HG03097 (cell line): ENCODE data around the gene CD82.

Experiments used
- ATAC-seq: cut with Tn5 transposase; IDR thresholded peaks from one replicate; pipeline ENCODE4 v1.9.1; 2021; ENCODE audit not compliant: unreplicated experiment, low FRiP score

Gene CD82

DNA sequence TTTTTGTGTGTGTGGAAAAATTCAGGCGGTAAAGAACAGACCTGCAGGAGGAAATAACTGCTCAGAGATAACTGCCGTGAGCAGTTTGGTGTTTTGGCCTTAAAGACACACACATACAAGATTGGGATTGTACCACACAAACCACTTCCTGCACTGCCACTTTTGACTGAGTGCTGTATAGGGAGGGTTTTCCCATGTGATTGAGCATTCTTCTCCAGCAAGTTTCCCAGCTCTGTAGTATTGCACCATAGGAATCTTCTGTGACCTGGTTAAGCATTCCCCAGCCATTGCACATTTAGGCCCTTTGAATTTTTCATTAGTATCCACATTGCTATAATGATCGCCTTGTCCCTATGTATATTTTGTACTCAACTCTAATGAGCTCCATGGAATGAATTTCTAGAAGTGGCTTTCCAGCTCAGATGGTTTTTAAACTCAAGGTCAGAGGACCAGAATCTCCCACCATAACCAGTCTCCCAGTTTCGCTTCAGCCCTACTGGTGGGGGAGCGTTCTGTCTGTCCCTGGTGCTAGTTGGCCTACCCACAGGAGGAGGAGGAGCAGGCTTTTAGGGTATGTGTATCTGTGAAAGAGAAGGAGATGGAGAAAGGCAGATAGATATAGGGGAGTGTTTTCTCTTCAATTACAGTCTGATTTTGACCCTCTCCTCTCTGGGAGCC, 9.3 kb downstream of the CD82 start:
- ATAC-seq: no peak

DNA sequence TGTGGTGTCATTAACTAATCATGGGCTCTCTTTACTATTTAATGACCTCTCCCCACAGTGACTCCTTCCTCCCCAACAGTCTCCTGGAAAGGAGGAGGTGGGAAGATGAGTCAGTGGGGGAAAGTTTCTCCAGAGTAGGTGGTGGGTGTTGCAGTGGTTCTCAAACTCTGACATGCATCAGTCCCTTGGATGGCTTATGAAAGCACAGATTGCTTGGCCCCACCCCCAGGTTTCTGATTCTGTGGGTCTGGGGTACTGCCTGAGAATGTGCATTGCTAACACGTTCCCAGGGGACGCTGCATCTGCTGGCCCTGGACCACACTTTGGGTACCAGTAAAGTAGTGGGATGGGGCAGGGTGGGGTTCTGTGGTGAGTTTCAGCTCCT, 9.8 kb downstream of the CD82 start:
- no peak for ATAC-seq

DNA sequence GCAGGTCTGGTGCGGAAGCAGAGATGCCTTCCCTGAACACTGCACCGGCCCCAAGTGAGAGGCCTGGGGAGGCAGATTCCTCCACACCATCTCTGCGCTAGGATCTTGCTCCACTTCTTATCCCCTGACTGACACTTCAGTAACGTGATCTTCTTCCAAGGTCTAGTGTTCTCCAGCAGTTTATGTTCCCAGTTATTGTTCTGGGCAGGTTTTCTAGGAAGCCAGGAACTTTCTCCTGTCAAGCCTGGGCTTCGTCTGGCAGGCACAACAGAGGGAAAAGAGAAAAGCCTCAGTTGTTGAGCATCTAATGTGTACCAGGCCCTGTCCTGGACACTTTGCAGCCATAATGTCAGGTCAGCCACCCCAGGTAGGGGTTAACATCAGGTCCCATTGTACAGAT, 10.5 kb downstream of the CD82 start:
- no peak for ATAC-seq

- no peak for ATAC-seq
Observed at GRCh38 chr11:44576656-44577055, 11.2 kb downstream of the CD82 start.

GRCh38 chr11:44577231-44577830, 11.9 kb downstream of the CD82 start:
- no peak for ATAC-seq

DNA sequence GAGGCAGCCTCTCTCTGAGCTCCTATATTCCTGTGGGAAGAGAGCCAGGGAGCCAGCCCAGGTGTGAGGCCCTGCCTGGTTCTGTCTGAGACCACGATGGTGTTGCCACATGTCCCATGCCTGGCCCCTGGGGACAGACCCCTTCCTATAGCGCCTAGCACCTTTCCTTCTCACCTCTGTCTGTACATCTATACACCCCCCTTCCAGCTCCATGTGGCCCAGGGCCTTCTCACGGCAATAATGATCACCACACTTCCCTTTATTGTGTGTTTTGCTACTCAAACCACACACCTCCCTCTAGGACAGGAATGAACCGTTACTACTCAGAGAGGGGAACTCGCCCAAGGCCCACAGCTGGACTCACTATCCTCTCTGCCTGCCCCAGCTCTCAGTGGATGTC, 12.8 kb downstream of the CD82 start:
- no peak for ATAC-seq

DNA sequence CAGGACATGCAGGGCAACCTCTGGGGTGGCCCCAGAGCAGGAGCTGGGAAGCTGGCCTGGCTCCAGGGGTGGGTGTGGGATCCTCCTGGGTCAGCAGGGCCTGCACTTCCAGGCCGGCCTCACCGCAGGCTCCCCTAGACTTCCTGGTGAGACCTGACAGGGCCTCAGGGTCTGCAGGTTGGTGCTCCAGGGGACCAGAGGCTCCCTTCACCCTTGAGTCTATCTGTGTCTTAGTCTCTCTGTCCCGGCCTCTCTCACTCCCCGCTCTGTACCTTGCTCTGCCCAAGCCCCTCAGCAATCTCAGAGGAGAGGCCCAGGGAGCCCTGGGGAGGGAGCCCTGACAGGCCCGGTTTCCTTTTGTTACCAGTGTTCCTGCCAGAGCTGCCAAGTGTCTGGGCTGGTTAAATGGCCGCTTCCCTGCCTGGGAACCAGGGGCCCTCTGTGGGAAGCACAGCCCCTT, 13.9 kb downstream of the CD82 start:
- ATAC-seq: no peak

- no peak for ATAC-seq
Observed at GRCh38 chr11:44580701-44581100, 15.2 kb downstream of the CD82 start.

GRCh38 chr11:44581246-44581645, 15.8 kb downstream of the CD82 start:
- ATAC-seq: no peak

GRCh38 chr11:44582641-44583352, 17.3 kb downstream of the CD82 start:
- no peak for ATAC-seq

DNA sequence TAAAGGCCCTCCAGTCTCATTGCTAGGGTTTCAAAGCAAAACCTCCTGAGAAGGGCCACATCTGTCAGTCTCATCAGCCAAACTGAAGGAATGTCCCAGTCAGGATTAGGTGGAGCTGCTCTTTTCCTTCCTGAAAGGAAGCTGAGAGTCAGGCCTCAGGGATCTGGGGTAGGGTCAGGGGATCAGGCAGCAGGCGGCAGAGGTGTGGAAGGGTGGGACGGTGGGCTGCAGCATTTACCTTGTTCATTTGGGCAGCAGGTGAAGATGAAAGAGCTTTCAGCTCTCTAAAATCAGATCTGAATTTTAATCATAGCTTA, 17.8 kb downstream of the CD82 start:
- no peak for ATAC-seq

- ATAC-seq: no peak
Observed at GRCh38 chr11:44585421-44585820, 20.0 kb downstream of the CD82 start.

DNA sequence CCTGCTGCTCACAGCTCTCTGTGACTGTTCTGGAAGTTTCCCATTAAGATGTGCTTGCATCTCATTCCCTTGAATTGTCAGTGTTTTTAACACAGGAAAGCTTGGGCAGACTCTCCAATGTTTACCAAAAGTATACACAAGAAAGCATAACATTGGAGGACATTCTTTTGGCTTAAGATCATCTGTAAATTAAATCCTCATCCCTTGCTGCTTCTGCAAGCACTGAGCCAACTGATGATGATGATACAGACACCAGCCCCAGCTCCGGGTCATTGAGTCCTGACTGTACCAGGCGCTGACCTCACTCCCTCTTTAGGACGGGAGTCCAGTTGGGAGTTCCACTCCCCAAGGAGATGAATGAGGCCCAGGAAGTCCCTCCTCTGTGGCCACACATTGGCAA, 23.8 kb downstream of the CD82 start:
- ATAC-seq: no peak

- no peak for ATAC-seq
Observed at GRCh38 chr11:44590769-44591168, 25.3 kb downstream of the CD82 start.

GRCh38 chr11:44591557-44591956, 26.1 kb downstream of the CD82 start:
- ATAC-seq: no peak

GRCh38 chr11:44592125-44592940, 26.9 kb downstream of the CD82 start:
- no peak for ATAC-seq

- no peak for ATAC-seq
Observed at GRCh38 chr11:44593251-44593650, 27.8 kb downstream of the CD82 start.

GRCh38 chr11:44595006-44595405, 29.5 kb downstream of the CD82 start:
- ATAC-seq: no peak

DNA sequence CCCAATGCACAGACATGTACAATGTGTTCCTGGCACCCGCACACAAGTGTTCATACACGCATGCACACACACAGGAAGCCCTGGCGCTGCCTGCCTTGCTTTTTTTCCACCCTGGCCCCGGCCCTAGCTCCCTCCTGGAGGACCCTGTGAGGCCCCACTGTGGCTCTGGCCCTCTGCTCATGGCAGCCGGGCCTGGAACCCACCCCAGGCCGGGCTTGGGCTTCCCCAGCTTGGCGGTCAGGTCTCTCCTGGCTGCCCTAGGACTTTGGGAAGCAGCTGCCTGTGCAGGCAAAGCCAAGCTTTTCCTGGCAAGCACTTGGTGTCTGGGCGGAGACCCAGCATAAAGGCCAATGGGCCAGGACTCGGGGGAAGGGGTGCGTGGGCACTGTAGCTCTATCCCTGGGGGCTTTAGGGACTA, 30.5 kb downstream of the CD82 start:
- ATAC-seq: no peak

DNA sequence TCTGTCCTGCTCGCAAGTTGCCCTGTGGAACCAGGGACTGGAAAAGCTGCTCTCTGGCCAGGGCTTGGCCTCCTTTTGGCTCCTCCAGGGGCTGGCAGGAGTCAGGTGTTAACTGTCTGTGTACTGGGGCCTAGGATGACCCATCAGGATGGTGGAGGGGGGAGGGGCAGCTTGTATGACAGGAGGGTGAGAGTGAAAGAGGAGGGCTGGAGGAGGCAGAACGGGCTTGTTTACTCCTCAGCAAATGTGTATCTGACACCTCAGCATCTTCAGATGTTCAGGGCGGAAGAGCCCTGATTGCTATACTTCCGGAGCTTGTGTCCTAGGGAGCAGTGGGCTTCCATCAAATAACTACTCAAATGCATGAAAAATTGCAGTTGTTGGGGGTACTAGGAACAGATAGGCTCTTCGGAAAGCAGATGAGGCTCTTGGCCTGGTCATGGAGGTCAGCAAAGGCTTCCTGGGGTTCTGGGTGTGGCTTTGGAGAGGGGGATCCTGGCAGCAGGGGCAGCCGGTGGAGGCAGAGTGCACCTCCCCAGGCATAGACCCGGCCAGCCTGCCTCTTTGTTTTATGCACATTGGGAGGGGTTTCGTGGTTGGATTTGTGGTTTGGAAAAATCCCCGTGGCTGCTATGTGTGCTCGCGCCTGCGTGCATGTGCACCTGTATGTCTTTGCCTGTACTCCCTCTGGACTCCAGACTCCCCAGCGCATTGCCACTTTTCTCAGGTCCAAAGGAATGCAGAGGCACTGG, 31.2 kb downstream of the CD82 start:
- no peak for ATAC-seq
